Epithelial cell of esophagus (primary cell): ENCODE results near the gene BLVRA.
"Not testable (repeated sequence)": the region's sequence is repeated elsewhere in the genome, so short reads cannot be mapped to it uniquely, and the experiment has no call there.

ENCODE experiments used
- DNase-seq: peaks from one replicate; pipeline ENCODE4 v3.0.0; 2010; ENCODE audit warnings: low read depth
- H3K4me3 ChIP-seq: 2 replicates; pipeline ENCODE4 v1.5.1; 2011; ENCODE audit warnings: mild to moderate bottlenecking, low read length, control low read depth
- CTCF ChIP-seq: IDR thresholded peaks from 2 replicates; pipeline ENCODE4 v1.5.1; 2011; ENCODE audit warnings: low read depth, mild to moderate bottlenecking, low read length, control low read depth, inconsistent platforms; ENCODE audit not compliant: insufficient read depth; ENCODE audit errors: missing control alignments

BLVRA gene

DNA sequence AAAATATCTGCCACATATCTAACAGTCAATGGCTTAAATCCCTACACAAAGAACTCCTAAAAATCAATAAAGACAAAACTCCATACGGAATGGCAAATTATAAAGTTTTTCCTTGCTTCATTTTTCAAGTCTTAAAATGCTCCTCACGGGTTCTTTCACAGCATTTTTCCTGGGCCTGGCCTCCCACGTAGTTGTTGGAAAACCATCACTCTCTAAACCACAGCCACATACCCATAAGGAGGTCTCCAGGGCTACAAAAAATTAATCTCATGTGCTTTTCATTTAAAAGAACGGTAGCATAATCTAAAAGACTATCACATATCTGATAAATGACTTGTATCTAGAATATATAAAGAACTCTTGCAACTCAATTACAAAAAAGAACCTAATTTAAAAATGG, 32.0 kb upstream of the BLVRA start:
- no peak overlapping the region for H3K4me3 ChIP-seq
- DNase-seq = no peak
- no peak for TF ChIP-seq CTCF

- no peak for TF ChIP-seq CTCF
- no peak for DNase-seq
- no peak overlapping the region for H3K4me3 ChIP-seq
Observed at GRCh38 chr7:43727003-43727402, 31.5 kb upstream of the BLVRA start.

DNA sequence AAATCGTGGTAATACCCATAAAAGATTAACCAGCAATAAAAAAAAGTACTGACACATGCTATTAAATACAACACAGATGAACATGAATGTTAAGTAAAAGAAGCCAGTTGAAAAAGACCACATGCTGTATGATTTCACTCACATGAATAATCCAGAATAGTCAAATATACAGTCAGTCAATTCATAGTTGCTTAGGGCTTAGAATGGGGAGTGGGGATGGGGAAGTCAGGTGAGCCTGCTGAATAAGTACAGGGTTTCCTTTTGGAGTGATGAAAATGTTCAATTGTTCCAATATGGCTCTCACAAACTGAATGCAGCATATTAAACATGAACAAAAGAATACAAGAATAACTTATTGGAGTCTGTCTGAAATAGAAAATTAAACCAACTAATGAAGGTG, 31.0 kb upstream of the BLVRA start:
- H3K4me3 ChIP-seq = no peak overlapping the region
- no peak for DNase-seq
- no peak for TF ChIP-seq CTCF

DNA sequence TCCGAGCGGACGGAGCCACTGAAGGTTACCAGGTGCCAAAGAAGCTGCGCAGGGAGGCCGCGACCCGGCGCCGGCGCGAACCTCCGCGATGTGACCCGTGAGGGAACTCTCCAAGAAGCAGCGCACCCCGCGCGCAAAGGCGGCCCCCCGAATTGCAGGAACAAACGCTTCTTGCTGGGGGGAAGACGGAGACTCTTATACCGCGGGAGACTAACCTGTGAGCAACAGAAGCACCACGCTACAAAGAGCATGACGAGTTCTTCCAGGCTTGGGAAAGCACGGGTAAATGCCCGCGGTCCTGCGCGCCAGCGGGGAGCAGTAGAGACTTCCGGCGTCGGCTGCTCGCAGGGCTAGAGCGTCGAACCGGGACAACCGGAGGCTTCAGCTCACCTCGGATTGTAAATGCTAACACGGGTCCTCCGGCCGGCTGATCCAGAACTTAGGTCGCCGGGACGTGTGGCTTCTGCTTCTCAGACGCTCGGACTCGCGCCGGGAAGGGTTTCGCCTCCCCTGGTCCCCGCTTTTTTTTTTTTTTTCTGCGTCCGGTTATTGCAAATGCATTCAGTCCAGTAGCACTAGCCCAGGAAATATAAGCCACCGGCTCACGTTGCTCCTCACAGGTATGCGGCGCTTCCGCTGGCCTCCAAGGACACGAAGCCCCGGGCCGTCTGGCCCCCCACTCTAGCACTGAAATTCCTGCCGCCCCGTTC, 29.1 kb upstream of the BLVRA start, which contains the start of gene COA1:
Gene COA1, minus strand, starts transcription at position 310 of the 710 bp plus-strand sequence. CDS start 80,909 bp downstream, outside the sequence.
- peak; percentile 8 for TF ChIP-seq CTCF
- DNase-seq = peak; percentile 95
- peak within 1 kb of the TSS; percentile 89 for H3K4me3 ChIP-seq

- peak overlapping the region; percentile 89 for H3K4me3 ChIP-seq
- no peak for DNase-seq
Observed at GRCh38 chr7:43729924-43730248, 28.6 kb upstream of the BLVRA start.

GRCh38 chr7:43731494-43731893, 27.0 kb upstream of the BLVRA start:
- not testable (repeated sequence) for H3K4me3 ChIP-seq, DNase-seq

More at GRCh38 chr7:43729924-43730248, 28.6 kb upstream of the BLVRA start:
- TF ChIP-seq CTCF = no peak

- not testable (repeated sequence) for H3K4me3 ChIP-seq, DNase-seq
Observed at GRCh38 chr7:43734575-43735332, 23.7 kb upstream of the BLVRA start.

DNA sequence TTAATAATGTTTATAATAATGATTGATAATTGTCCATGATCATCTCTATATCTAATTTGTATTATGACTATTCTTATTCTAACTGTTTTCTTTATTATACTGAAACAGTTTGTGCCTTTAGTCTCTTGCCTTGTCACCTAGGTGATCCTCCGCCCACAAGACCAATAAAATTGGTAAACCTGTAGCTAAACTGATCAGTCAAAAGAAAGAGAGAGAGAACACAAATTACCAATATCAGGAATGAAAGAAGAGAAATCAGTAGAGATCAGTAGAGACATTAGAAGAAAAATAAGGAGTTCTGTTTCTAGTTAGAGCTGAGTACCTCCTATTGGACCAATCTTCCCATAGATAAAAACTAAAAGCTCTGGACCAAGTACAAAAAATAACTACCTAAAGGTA, 23.1 kb upstream of the BLVRA start:
- no peak overlapping the region for H3K4me3 ChIP-seq
- no peak for DNase-seq
- no peak for TF ChIP-seq CTCF
